Measurements from ENCODE around the gene IMMP2L.

IMMP2L gene

GRCh38 chr7:110881721-110882120 is 680.6 kb downstream of the IMMP2L start:
- Histone ChIP-seq H3K4me3 (ENCODE audit: insufficient read depth, low read length, poor library complexity, severe bottlenecking) (no peak overlapping the region), H3K79me2 (ENCODE audit: insufficient read depth, low read length) (no peaks in the 10 kb centered on the region), H3K4me2 (ENCODE audit: low read depth, low read length, poor library complexity, severe bottlenecking) (no peak overlapping the region), H3K9ac (ENCODE audit: low read length) (no peak overlapping the region), H3F3A (ENCODE audit: insufficient read depth) (no peaks in the 10 kb centered on the region), H3K36me3 (ENCODE audit: low read length) (no peaks in the 10 kb centered on the region), H3K9me2 (replicated peaks; ENCODE audit: insufficient read depth, low read length) (no peaks in the 10 kb centered on the region), H3K27ac (ENCODE audit: low read depth, low read length) (no peak overlapping the region), H3K27me3 (ENCODE audit: low read length) (no peaks in the 10 kb centered on the region), H2AFZ (ENCODE audit: low read depth, low read length, severe bottlenecking) (no peak overlapping the region), H3K9me3 (ENCODE audit: insufficient read depth, low read length) (no peaks in the 10 kb centered on the region), H4K20me1 (ENCODE audit: low read depth, low read length) (no peaks in the 10 kb centered on the region)
- TF ChIP-seq, protein P1, sequence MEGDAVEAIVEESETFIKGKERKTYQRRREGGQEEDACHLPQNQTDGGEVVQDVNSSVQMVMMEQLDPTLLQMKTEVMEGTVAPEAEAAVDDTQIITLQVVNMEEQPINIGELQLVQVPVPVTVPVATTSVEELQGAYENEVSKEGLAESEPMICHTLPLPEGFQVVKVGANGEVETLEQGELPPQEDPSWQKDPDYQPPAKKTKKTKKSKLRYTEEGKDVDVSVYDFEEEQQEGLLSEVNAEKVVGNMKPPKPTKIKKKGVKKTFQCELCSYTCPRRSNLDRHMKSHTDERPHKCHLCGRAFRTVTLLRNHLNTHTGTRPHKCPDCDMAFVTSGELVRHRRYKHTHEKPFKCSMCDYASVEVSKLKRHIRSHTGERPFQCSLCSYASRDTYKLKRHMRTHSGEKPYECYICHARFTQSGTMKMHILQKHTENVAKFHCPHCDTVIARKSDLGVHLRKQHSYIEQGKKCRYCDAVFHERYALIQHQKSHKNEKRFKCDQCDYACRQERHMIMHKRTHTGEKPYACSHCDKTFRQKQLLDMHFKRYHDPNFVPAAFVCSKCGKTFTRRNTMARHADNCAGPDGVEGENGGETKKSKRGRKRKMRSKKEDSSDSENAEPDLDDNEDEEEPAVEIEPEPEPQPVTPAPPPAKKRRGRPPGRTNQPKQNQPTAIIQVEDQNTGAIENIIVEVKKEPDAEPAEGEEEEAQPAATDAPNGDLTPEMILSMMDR (IDR thresholded peaks at IDR 0.05; ENCODE audit: insufficient read depth, low read length, poor library complexity, severe bottlenecking), result no peak
- TF ChIP-seq EZH2phosphoT487 (conservative IDR thresholded peaks at IDR 0.05; ENCODE audit: low read length), result no peak

DNA sequence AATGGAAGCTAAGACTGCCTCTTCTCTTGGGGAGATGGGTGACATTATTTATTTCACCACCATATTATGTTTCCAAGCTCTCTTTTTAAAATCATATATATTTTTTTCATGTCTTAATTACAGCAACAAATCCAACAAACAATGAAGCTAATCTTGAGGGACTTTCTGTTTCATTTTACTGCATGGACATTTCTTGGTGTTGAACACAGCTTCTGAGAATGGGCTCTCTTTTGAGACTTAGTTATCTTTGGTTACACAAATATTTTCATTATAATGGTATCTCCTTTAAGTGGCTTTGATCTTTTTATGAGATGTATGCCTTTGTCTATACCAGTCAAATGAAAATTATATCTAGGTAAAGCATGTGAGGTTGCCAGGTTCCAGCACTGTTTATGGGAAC is 681.3 kb downstream of the IMMP2L start:
- TF ChIP-seq EZH2phosphoT487 (conservative IDR thresholded peaks at IDR 0.05; ENCODE audit: low read length), result no peak
- TF ChIP-seq, protein P1 (IDR thresholded peaks at IDR 0.05; ENCODE audit: insufficient read depth, low read length, poor library complexity, severe bottlenecking), result no peak
- H3K36me3 ChIP-seq (ENCODE audit: low read length), result no peaks in the 10 kb centered on the region
- no peak overlapping the region for H2AFZ ChIP-seq (ENCODE audit: low read depth, low read length, severe bottlenecking)
- H3K27ac ChIP-seq (ENCODE audit: low read depth, low read length), result no peak overlapping the region
- H3K27me3 ChIP-seq (ENCODE audit: low read length), result no peaks in the 10 kb centered on the region
- H3K9ac ChIP-seq (ENCODE audit: low read length), result no peak overlapping the region
- no peaks in the 10 kb centered on the region for H3F3A ChIP-seq (ENCODE audit: insufficient read depth)
- no peaks in the 10 kb centered on the region for H3K9me3 ChIP-seq (ENCODE audit: insufficient read depth, low read length)
- no peaks in the 10 kb centered on the region for H3K9me2 ChIP-seq (replicated peaks; ENCODE audit: insufficient read depth, low read length)
- no peaks in the 10 kb centered on the region for H3K79me2 ChIP-seq (ENCODE audit: insufficient read depth, low read length)
- H3K4me3 ChIP-seq (ENCODE audit: insufficient read depth, low read length, poor library complexity, severe bottlenecking), result no peak overlapping the region
- H3K4me2 ChIP-seq (ENCODE audit: low read depth, low read length, poor library complexity, severe bottlenecking), result no peak overlapping the region
- H4K20me1 ChIP-seq (ENCODE audit: low read depth, low read length), result no peaks in the 10 kb centered on the region

GRCh38 chr7:110877016-110877415 is 685.3 kb downstream of the IMMP2L start:
- no peak overlapping the region for H3K27ac ChIP-seq (ENCODE audit: low read depth, low read length)

More at GRCh38 chr7:110877016-110877415, 685.3 kb downstream of the IMMP2L start:
- Histone ChIP-seq H4K20me1 (ENCODE audit: low read depth, low read length) (no peaks in the 10 kb centered on the region), H3K4me3 (ENCODE audit: insufficient read depth, low read length, poor library complexity, severe bottlenecking) (no peak overlapping the region), H3K9ac (ENCODE audit: low read length) (no peak overlapping the region), H3K36me3 (ENCODE audit: low read length) (no peaks in the 10 kb centered on the region), H3K27me3 (ENCODE audit: low read length) (no peaks in the 10 kb centered on the region), H3K9me3 (ENCODE audit: insufficient read depth, low read length) (no peaks in the 10 kb centered on the region), H2AFZ (ENCODE audit: low read depth, low read length, severe bottlenecking) (no peak overlapping the region), H3F3A (ENCODE audit: insufficient read depth) (no peaks in the 10 kb centered on the region), H3K4me2 (ENCODE audit: low read depth, low read length, poor library complexity, severe bottlenecking) (no peak overlapping the region), H3K9me2 (replicated peaks; ENCODE audit: insufficient read depth, low read length) (no peaks in the 10 kb centered on the region), H3K79me2 (ENCODE audit: insufficient read depth, low read length) (no peaks in the 10 kb centered on the region)
- no peak for TF ChIP-seq EZH2phosphoT487 (conservative IDR thresholded peaks at IDR 0.05; ENCODE audit: low read length)
- TF ChIP-seq, protein P1 (IDR thresholded peaks at IDR 0.05; ENCODE audit: insufficient read depth, low read length, poor library complexity, severe bottlenecking), result no peak

All from SU-DHL-6 (cell line).